GM18499 (cell line): Measurements from ENCODE around the gene PROB1.
"Not testable (repeated sequence)": the region's sequence is repeated elsewhere in the genome, so short reads cannot be mapped to it uniquely, and the experiment has no call there.

ENCODE experiments used
- ATAC-seq: cut with Tn5 transposase; IDR thresholded peaks from one replicate; pipeline ENCODE4 v1.9.1; 2021; ENCODE audit warnings: moderate number of reproducible peaks; ENCODE audit not compliant: insufficient read depth, unreplicated experiment

The PROB1 gene

GRCh38 chr5:139354186-139354585 lies 40.7 kb downstream of the PROB1 start:
- no peak for ATAC-seq

- ATAC-seq, result not testable (repeated sequence)
Measured at GRCh38 chr5:139347863-139348262, 47.0 kb downstream of the PROB1 start.

- not testable (repeated sequence) for ATAC-seq
Measured at GRCh38 chr5:139345442-139345841, 49.5 kb downstream of the PROB1 start.

- no peak for ATAC-seq
Measured at GRCh38 chr5:139344177-139344576, 50.7 kb downstream of the PROB1 start.

GRCh38 chr5:139343476-139343875 lies 51.4 kb downstream of the PROB1 start:
- no peak for ATAC-seq

- no peak for ATAC-seq
Measured at GRCh38 chr5:139342423-139342723, 52.5 kb downstream of the PROB1 start.

GRCh38 chr5:139341689-139342422 lies 53.0 kb downstream of the PROB1 start, which contains the start of gene PAIP2:
TSS of gene PAIP2 (plus strand) at chr5:139341854. CDS start at chr5:139363785, 21,931 bp downstream.
- ATAC-seq, result peak; percentile 82

- ATAC-seq, result no peak
Measured at GRCh38 chr5:139341187-139341688, 53.7 kb downstream of the PROB1 start.
